Vagina (tissue), 2 donors: Measurements from ENCODE around the gene ACADS. TPM values are rescaled to one million over a fixed set of nuclear protein-coding genes. Genes with fewer than 3 reads are reported as not detected.

Experiments used
- DNase-seq, 2 donors: peaks; one replicate each; pipeline ENCODE4 v3.0.0-alpha.2; 2017; ENCODE audit errors: extremely low spot score in 2 of 2
- H3K27ac ChIP-seq: fragments of 200-600 bp; sonication (generic); one replicate; pipeline ENCODE4 v1.5.1; 2019
- H3K27me3 ChIP-seq: fragments of 200-600 bp; sonication (generic); one replicate; pipeline ENCODE4 v1.5.1; 2019
- H3K36me3 ChIP-seq, 2 donors: fragments of 200-600 bp; sonication (generic); one replicate each; pipeline ENCODE4 v1.5.1; 2017 to 2019
- H3K4me1 ChIP-seq: fragments of 200-600 bp; sonication (generic); one replicate; pipeline ENCODE4 v1.5.1; 2019
- H3K4me3 ChIP-seq, 2 donors: fragments of 200-600 bp; sonication (generic); 1 replicate in 1 of 2; 2 replicates in 1 of 2; pipeline ENCODE4 v1.5.1; 2016 to 2019
- H3K9me3 ChIP-seq: fragments of 200-600 bp; sonication (generic); one replicate; pipeline ENCODE4 v1.5.1; 2019
- CTCF ChIP-seq, 3 experiments: fragments of 450-650 bp in 2 of 3; fragments of 200-600 bp in 1 of 3; sonication (generic) in 1 of 3; IDR thresholded peaks; one replicate each; pipeline ENCODE4 v1.5.1; 2017 to 2019; ENCODE audit warnings: antibody characterized with exemption in 3 of 3, mild to moderate bottlenecking in 2 of 3, moderate library complexity in 2 of 3
- POLR2A ChIP-seq, 2 donors: fragments of 450-650 bp; IDR thresholded peaks; one replicate each; pipeline ENCODE4 v1.6.1; 2017; ENCODE audit warnings: antibody characterized with exemption in 2 of 2, mild to moderate bottlenecking in 2 of 2, moderate library complexity in 2 of 2
- POLR2AphosphoS5 ChIP-seq, 2 donors: sonication (generic); formaldehyde crosslinking; IDR thresholded peaks; one replicate each; pipeline ENCODE4 v1.9.0; 2017; ENCODE audit warnings: antibody characterized with exemption in 2 of 2, mild to moderate bottlenecking in 2 of 2, low read depth in 1 of 2; ENCODE audit not compliant: insufficient read depth in 1 of 2
- intact Hi-C: fragments of 100-400 bp; cut with DNase I; formaldehyde crosslinking; loops from one replicate; pipeline ENCODE4 v1.15.1; 2023
- total RNA-seq: library from RNA; depleted of rRNA; stranded (reverse); fragments of >200 nt; gene quantifications from one replicate; pipeline ENCODE4 v1.2.3, GENCODE V29; 2016

Gene ACADS
- total RNA-seq, 1 donor from 2014 or later = 21.4 TPM

- Histone ChIP-seq H3K9me3 (no peaks in the 10 kb centered on the region), H3K27me3 (no peaks in the 10 kb centered on the region), H3K4me1 (no peaks in the 10 kb centered on the region), H3K4me3 (no peak overlapping the region), H3K36me3 (peaks cover 0 to 21% of the 10 kb centered on the region in 2 donors), H3K27ac (no peak overlapping the region)
- DNase-seq = no peak
- intact Hi-C loops = no loop called here
- TF ChIP-seq POLR2AphosphoS5 (IDR thresholded peaks at IDR 0.05; ENCODE audit: insufficient read depth in 1 of 2, low read depth in 1 of 2) = no peak
- TF ChIP-seq POLR2A (IDR thresholded peaks at IDR 0.05) = no peak
- TF ChIP-seq CTCF (IDR thresholded peaks at IDR 0.05) = no peak
Measured at GRCh38 chr12:120758798-120759590, 33.4 kb downstream of the ACADS start.

GRCh38 chr12:120759591-120760348 lies 34.1 kb downstream of the ACADS start:
- no peak overlapping the region for H3K4me3 ChIP-seq
- intact Hi-C loops = no loop called here
- H3K27ac ChIP-seq = no peak overlapping the region
- DNase-seq = no peak
- H3K4me1 ChIP-seq = no peaks in the 10 kb centered on the region
- H3K27me3 ChIP-seq = no peaks in the 10 kb centered on the region
- no peaks in the 10 kb centered on the region for H3K9me3 ChIP-seq
- H3K36me3 ChIP-seq = peaks cover 0 to 29% of the 10 kb centered on the region in 2 donors
- TF ChIP-seq CTCF (IDR thresholded peaks at IDR 0.05) (no peak), POLR2A (IDR thresholded peaks at IDR 0.05) (no peak), POLR2AphosphoS5 (IDR thresholded peaks at IDR 0.05; ENCODE audit: insufficient read depth in 1 of 2, low read depth in 1 of 2) (no peak)

- peak; percentile 77 to 79 for DNase-seq
- H3K4me3 ChIP-seq = no peak overlapping the region
- H3K4me1 ChIP-seq = no peaks in the 10 kb centered on the region
- H3K9me3 ChIP-seq = no peaks in the 10 kb centered on the region
- TF ChIP-seq POLR2AphosphoS5 (IDR thresholded peaks at IDR 0.05; ENCODE audit: insufficient read depth in 1 of 2, low read depth in 1 of 2) (no peak), CTCF (IDR thresholded peaks at IDR 0.05) (no peak), POLR2A (IDR thresholded peaks at IDR 0.05) (no peak)
- H3K36me3 ChIP-seq = peaks cover 0 to 35% of the 10 kb centered on the region in 2 donors
- no peaks in the 10 kb centered on the region for H3K27me3 ChIP-seq
- intact Hi-C loops = no loop called here
- no peak overlapping the region for H3K27ac ChIP-seq
Measured at GRCh38 chr12:120760349-120761254, 35.0 kb downstream of the ACADS start.

GRCh38 chr12:120761519-120761934 lies 35.9 kb downstream of the ACADS start:
- peaks cover 0 to 44% of the 10 kb centered on the region in 2 donors for H3K36me3 ChIP-seq
- peak overlapping the region in 1 of 2 donors; percentile 5 for H3K4me3 ChIP-seq
- no peaks in the 10 kb centered on the region for H3K27me3 ChIP-seq
- DNase-seq = no peak
- H3K4me1 ChIP-seq = no peaks in the 10 kb centered on the region
- intact Hi-C loops = no loop called here
- TF ChIP-seq POLR2AphosphoS5 (IDR thresholded peaks at IDR 0.05; ENCODE audit: insufficient read depth in 1 of 2, low read depth in 1 of 2) (peak in 1 of 2 donors; percentile 67), CTCF (IDR thresholded peaks at IDR 0.05) (no peak)
- no peaks in the 10 kb centered on the region for H3K9me3 ChIP-seq
- peak overlapping the region; percentile 58 for H3K27ac ChIP-seq
